Liver (tissue), 9 donors: ENCODE measurements around the gene STAMBPL1. TPM values are rescaled to one million over a fixed set of nuclear protein-coding genes. Genes with fewer than 3 reads are reported as not detected.

Experiments used
- DNase-seq: peaks from one replicate; pipeline ENCODE4 v3.0.0-alpha.2; 2017; ENCODE audit warnings: low spot score
- H3K27ac ChIP-seq, 2 donors: one replicate each; pipeline ENCODE4 v1.7.0; 2013; ENCODE audit warnings: inconsistent platforms in 2 of 2, low read length in 2 of 2, control low read depth in 1 of 2, low read depth in 1 of 2, mild to moderate bottlenecking in 1 of 2
- H3K27me3 ChIP-seq, 4 donors: one replicate each; pipeline versions ENCODE4 v1.6.1 to v1.7.0; 2013; ENCODE audit warnings: low read length in 3 of 4, inconsistent platforms in 1 of 4, mild to moderate bottlenecking in 1 of 4, moderate library complexity in 1 of 4; ENCODE audit not compliant: control insufficient read depth in 4 of 4, insufficient read depth in 4 of 4
- H3K36me3 ChIP-seq, 4 donors: one replicate each; pipeline versions ENCODE4 v1.6.1 to v1.7.0; 2013; ENCODE audit warnings: low read length in 3 of 4, mild to moderate bottlenecking in 3 of 4, low read depth in 1 of 4, moderate library complexity in 1 of 4; ENCODE audit not compliant: control insufficient read depth in 4 of 4, insufficient read depth in 3 of 4
- H3K4me1 ChIP-seq, 4 donors: one replicate each; pipeline versions ENCODE4 v1.6.1 to v1.7.0; 2013; ENCODE audit warnings: low read length in 3 of 4, mild to moderate bottlenecking in 3 of 4, moderate library complexity in 1 of 4; ENCODE audit not compliant: control insufficient read depth in 4 of 4, insufficient read depth in 4 of 4
- H3K4me3 ChIP-seq, 3 donors: one replicate each; pipeline versions ENCODE4 v1.6.1 to v1.7.0; 2013; ENCODE audit warnings: low read length in 3 of 3, control low read depth in 1 of 3, low read depth in 1 of 3, mild to moderate bottlenecking in 1 of 3
- H3K9ac ChIP-seq, 2 donors: one replicate each; pipeline ENCODE4 v1.7.0; 2013; ENCODE audit warnings: low read length in 2 of 2, mild to moderate bottlenecking in 2 of 2, moderate library complexity in 2 of 2, control low read depth in 1 of 2, low read depth in 1 of 2
- H3K9me3 ChIP-seq, 4 donors: one replicate each; pipeline versions ENCODE4 v1.6.1 to v1.7.0; 2013; ENCODE audit warnings: low read length in 3 of 4; ENCODE audit not compliant: control insufficient read depth in 4 of 4
- EGR1 ChIP-seq, 2 donors: IDR thresholded peaks; 2 replicates each; pipeline ENCODE4 v1.6.1; 2016 to 2018; ENCODE audit warnings: antibody characterized with exemption in 2 of 2, low read depth in 2 of 2
- FOXA1 ChIP-seq: IDR thresholded peaks from 2 replicates; pipeline ENCODE4 v1.6.1; 2016; ENCODE audit warnings: antibody characterized with exemption
- FOXA2 ChIP-seq: IDR thresholded peaks from 2 replicates; pipeline ENCODE4 v1.6.1; 2016; ENCODE audit warnings: antibody characterized with exemption
- GABPA ChIP-seq, 2 donors: IDR thresholded peaks in 1 of 2; conservative IDR thresholded peaks in 1 of 2; 2 replicates each; pipeline ENCODE4 v1.6.1; 2016; ENCODE audit warnings: antibody characterized with exemption in 2 of 2, mild to moderate bottlenecking in 1 of 2, moderate library complexity in 1 of 2
- HNF4A ChIP-seq, 2 donors: conservative IDR thresholded peaks; 2 replicates each; pipeline ENCODE4 v1.6.1; 2016; ENCODE audit warnings: antibody characterized with exemption in 2 of 2, mild to moderate bottlenecking in 2 of 2
- HNF4G ChIP-seq: IDR thresholded peaks from 2 replicates; pipeline ENCODE4 v1.6.1; 2016; ENCODE audit warnings: antibody characterized with exemption
- JUND ChIP-seq, 2 donors: IDR thresholded peaks; 2 replicates each; pipeline ENCODE4 v1.6.1; 2016; ENCODE audit warnings: antibody characterized with exemption in 2 of 2
- NR2F2 ChIP-seq: IDR thresholded peaks from 2 replicates; pipeline ENCODE4 v1.6.1; 2016; ENCODE audit warnings: antibody characterized with exemption
- RXRA ChIP-seq, 2 donors: IDR thresholded peaks; 2 replicates each; pipeline ENCODE4 v1.6.1; 2017 to 2018; ENCODE audit warnings: antibody characterized with exemption in 2 of 2, mild to moderate bottlenecking in 1 of 2
- SP1 ChIP-seq: IDR thresholded peaks from 2 replicates; pipeline ENCODE4 v1.6.1; 2018; ENCODE audit warnings: antibody characterized with exemption, mild to moderate bottlenecking
- TAF1 ChIP-seq: conservative IDR thresholded peaks from 2 replicates; pipeline ENCODE4 v1.6.1; 2016; ENCODE audit warnings: antibody characterized with exemption, mild to moderate bottlenecking
- YY1 ChIP-seq: IDR thresholded peaks from 2 replicates; pipeline ENCODE4 v1.6.1; 2016; ENCODE audit warnings: antibody characterized with exemption, mild to moderate bottlenecking
- WGBS: extraction: QIAGEN DNeasy Blood & Tissue Kit; methylation state at CpG from one replicate; pipeline ENCODE4 v1.1.7; 2013; 5-methylcytosine and 5-hydroxymethylcytosine counted together
- polyA plus RNA-seq, 2 donors: library from polyadenylated mRNA; stranded (reverse) in 1 of 2; unstranded in 1 of 2; fragments of 200-250 nt in 1 of 2; fragments of >200 nt in 1 of 2; fragmentation: Nextera tagmentation in 1 of 2; extraction: Ambion mirVana in 1 of 2; gene quantifications; one replicate each; pipeline versions ENCODE4 v1.2.1 to v1.2.3, GENCODE V29; 2013 to 2015
- total RNA-seq, 2 donors: library from RNA; depleted of rRNA; stranded (reverse); fragments of >200 nt; gene quantifications; one replicate each; pipeline ENCODE4 v1.2.3, GENCODE V29; 2014
- TF ChIP-seq, protein P1 (sequence below): IDR thresholded peaks from 2 replicates; pipeline ENCODE4 v1.6.1; 2016; ENCODE audit warnings: antibody characterized with exemption
- TF ChIP-seq, protein P2 (sequence below): IDR thresholded peaks from 2 replicates; pipeline ENCODE4 v1.6.1; 2016; ENCODE audit warnings: antibody characterized with exemption
- TF ChIP-seq, protein P3 (sequence below): fragments of 150-350 bp; IDR thresholded peaks from 2 replicates; pipeline ENCODE4 v1.5.1; 2017; ENCODE audit warnings: improper control_type of control experiment, low read depth, low read length; ENCODE audit not compliant: missing input control
- TF ChIP-seq, protein P4 (sequence below): IDR thresholded peaks from 2 replicates; pipeline ENCODE4 v1.6.1; 2016; ENCODE audit warnings: antibody characterized with exemption, mild to moderate bottlenecking
- TF ChIP-seq, protein P5 (sequence below): IDR thresholded peaks from 2 replicates; pipeline ENCODE4 v1.6.1; 2016; ENCODE audit warnings: antibody characterized with exemption
- donor health status: healthy.
- donor health status: healthy.
- donor health status: healthy.
- donor health status: healthy.
- donor health status: healthy.

STAMBPL1 gene
- total and polyA plus RNA-seq, 4 donors: 1.3 to 8.0 (median 3.7) TPM

DNA sequence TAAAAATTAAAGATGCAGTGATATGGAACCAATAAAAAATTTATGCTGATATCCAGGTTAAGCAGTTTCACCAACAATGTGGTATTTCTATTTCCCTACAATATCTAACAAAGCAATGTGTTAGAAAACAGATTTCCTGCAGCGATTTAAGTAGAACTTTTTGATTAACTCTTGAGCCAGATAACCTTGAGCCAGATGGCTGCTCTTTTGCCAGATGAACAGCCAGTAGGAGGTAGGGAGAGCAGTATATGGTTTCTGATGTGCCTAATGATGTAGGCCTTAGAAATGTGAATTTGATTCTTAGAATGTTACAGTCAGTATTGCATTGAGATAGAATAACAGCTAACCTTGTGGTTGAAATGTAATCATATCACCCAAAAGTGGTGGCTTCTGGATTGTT, 31.1 kb downstream of the STAMBPL1 start:
- TF ChIP-seq FOXA1: no peak
- Histone ChIP-seq H3K4me3 (no peak overlapping the region), H3K4me1 (no peaks in the 10 kb centered on the region), H3K27ac (no peak overlapping the region), H3K36me3 (no peaks in the 10 kb centered on the region), H3K9me3 (no peaks in the 10 kb centered on the region), H3K27me3 (no peaks in the 10 kb centered on the region), H3K9ac (no peak overlapping the region)
- no peak for DNase-seq
- 94% methylated on average over 1 of the region's 1 CpG for WGBS

DNA sequence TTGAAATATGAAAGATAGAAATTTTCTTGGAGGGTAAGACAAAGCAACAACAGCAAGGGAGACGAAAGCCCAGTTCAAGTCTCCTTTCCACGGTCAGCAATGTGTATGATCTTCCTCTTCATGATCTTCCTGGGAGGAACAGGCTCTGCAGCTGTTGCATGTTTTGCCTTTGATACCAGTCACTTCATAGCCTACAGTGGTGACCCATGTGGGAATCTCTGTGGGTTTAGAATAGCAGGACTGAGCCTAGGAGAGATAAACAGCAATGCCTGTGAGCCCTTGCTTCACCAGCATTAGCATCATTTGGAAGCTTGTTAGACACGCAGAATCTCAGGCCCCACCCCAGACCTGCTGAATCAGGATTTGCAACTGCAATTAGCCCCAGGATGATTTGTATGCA, 31.8 kb downstream of the STAMBPL1 start:
- H3K4me3 ChIP-seq: no peak overlapping the region
- WGBS: 97% methylated on average over 3 of the region's 3 CpGs
- no peaks in the 10 kb centered on the region for H3K4me1 ChIP-seq
- H3K27ac ChIP-seq: no peak overlapping the region
- DNase-seq: no peak
- TF ChIP-seq, protein P1, sequence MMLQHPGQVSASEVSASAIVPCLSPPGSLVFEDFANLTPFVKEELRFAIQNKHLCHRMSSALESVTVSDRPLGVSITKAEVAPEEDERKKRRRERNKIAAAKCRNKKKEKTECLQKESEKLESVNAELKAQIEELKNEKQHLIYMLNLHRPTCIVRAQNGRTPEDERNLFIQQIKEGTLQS: no peak
- TF ChIP-seq, protein P2, sequence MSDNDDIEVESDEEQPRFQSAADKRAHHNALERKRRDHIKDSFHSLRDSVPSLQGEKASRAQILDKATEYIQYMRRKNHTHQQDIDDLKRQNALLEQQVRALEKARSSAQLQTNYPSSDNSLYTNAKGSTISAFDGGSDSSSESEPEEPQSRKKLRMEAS: no peak
- TF ChIP-seq HNF4A (conservative IDR thresholded peaks at IDR 0.05) (no peak), NR2F2 (no peak), EGR1 (IDR thresholded peaks at IDR 0.05; ENCODE audit: low read depth in 2 of 2) (no peak)
- H3K9ac ChIP-seq: no peak overlapping the region
- no peaks in the 10 kb centered on the region for H3K36me3 ChIP-seq
- H3K9me3 ChIP-seq: no peaks in the 10 kb centered on the region
- no peaks in the 10 kb centered on the region for H3K27me3 ChIP-seq

DNA sequence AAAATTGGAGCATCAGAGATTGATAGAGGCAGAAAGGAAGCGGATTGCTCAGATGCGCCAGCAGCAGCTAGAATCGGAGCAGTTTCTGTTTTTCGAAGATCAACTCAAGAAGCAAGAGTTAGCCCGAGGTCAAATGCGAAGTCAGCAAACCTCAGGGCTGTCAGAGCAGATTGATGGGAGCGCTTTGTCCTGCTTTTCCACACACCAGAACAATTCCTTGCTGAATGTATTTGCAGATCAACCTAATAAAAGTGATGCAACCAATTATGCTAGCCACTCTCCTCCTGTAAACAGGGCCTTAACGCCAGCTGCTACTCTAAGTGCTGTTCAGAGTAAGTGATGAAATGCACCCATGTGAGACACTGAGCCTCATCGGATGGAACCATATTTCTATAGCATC, 33.1 kb downstream of the STAMBPL1 start:
- no peak overlapping the region for H3K27ac ChIP-seq
- H3K9ac ChIP-seq: no peak overlapping the region
- H3K27me3 ChIP-seq: no peaks in the 10 kb centered on the region
- H3K9me3 ChIP-seq: no peaks in the 10 kb centered on the region
- WGBS: 82% methylated on average over 9 of the region's 9 CpGs
- no peak overlapping the region for H3K4me3 ChIP-seq
- no peaks in the 10 kb centered on the region for H3K4me1 ChIP-seq
- DNase-seq: no peak
- TF ChIP-seq GABPA (IDR thresholded peaks at IDR 0.05 in 1 of 2, conservative IDR thresholded peaks at IDR 0.05 in 1 of 2) (no peak), HNF4A (conservative IDR thresholded peaks at IDR 0.05) (no peak), SP1 (no peak), FOXA2 (no peak), HNF4G (no peak), TAF1 (no peak), RXRA (IDR thresholded peaks at IDR 0.05) (no peak), JUND (IDR thresholded peaks at IDR 0.05) (no peak), FOXA1 (no peak), YY1 (no peak)
- TF ChIP-seq, protein P3, sequence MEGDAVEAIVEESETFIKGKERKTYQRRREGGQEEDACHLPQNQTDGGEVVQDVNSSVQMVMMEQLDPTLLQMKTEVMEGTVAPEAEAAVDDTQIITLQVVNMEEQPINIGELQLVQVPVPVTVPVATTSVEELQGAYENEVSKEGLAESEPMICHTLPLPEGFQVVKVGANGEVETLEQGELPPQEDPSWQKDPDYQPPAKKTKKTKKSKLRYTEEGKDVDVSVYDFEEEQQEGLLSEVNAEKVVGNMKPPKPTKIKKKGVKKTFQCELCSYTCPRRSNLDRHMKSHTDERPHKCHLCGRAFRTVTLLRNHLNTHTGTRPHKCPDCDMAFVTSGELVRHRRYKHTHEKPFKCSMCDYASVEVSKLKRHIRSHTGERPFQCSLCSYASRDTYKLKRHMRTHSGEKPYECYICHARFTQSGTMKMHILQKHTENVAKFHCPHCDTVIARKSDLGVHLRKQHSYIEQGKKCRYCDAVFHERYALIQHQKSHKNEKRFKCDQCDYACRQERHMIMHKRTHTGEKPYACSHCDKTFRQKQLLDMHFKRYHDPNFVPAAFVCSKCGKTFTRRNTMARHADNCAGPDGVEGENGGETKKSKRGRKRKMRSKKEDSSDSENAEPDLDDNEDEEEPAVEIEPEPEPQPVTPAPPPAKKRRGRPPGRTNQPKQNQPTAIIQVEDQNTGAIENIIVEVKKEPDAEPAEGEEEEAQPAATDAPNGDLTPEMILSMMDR: no peak
- TF ChIP-seq, protein P2: no peak
- TF ChIP-seq, protein P4, sequence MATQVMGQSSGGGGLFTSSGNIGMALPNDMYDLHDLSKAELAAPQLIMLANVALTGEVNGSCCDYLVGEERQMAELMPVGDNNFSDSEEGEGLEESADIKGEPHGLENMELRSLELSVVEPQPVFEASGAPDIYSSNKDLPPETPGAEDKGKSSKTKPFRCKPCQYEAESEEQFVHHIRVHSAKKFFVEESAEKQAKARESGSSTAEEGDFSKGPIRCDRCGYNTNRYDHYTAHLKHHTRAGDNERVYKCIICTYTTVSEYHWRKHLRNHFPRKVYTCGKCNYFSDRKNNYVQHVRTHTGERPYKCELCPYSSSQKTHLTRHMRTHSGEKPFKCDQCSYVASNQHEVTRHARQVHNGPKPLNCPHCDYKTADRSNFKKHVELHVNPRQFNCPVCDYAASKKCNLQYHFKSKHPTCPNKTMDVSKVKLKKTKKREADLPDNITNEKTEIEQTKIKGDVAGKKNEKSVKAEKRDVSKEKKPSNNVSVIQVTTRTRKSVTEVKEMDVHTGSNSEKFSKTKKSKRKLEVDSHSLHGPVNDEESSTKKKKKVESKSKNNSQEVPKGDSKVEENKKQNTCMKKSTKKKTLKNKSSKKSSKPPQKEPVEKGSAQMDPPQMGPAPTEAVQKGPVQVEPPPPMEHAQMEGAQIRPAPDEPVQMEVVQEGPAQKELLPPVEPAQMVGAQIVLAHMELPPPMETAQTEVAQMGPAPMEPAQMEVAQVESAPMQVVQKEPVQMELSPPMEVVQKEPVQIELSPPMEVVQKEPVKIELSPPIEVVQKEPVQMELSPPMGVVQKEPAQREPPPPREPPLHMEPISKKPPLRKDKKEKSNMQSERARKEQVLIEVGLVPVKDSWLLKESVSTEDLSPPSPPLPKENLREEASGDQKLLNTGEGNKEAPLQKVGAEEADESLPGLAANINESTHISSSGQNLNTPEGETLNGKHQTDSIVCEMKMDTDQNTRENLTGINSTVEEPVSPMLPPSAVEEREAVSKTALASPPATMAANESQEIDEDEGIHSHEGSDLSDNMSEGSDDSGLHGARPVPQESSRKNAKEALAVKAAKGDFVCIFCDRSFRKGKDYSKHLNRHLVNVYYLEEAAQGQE: no peak
- TF ChIP-seq, protein P5, sequence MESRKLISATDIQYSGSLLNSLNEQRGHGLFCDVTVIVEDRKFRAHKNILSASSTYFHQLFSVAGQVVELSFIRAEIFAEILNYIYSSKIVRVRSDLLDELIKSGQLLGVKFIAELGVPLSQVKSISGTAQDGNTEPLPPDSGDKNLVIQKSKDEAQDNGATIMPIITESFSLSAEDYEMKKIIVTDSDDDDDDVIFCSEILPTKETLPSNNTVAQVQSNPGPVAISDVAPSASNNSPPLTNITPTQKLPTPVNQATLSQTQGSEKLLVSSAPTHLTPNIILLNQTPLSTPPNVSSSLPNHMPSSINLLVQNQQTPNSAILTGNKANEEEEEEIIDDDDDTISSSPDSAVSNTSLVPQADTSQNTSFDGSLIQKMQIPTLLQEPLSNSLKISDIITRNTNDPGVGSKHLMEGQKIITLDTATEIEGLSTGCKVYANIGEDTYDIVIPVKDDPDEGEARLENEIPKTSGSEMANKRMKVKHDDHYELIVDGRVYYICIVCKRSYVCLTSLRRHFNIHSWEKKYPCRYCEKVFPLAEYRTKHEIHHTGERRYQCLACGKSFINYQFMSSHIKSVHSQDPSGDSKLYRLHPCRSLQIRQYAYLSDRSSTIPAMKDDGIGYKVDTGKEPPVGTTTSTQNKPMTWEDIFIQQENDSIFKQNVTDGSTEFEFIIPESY: no peak
- no peaks in the 10 kb centered on the region for H3K36me3 ChIP-seq
